NT2/D1 (cell line): ENCODE results near the gene HSPA13.

Experiments used
- YY1 ChIP-seq: IDR thresholded peaks from 2 replicates; pipeline ENCODE4 v1.6.1; 2011; ENCODE audit not compliant: insufficient read length, insufficient read depth
- ZNF274 ChIP-seq: IDR thresholded peaks from 2 replicates; pipeline ENCODE4 v1.6.1; 2011; ENCODE audit warnings: mild to moderate bottlenecking, low read depth, low read length

DNA sequence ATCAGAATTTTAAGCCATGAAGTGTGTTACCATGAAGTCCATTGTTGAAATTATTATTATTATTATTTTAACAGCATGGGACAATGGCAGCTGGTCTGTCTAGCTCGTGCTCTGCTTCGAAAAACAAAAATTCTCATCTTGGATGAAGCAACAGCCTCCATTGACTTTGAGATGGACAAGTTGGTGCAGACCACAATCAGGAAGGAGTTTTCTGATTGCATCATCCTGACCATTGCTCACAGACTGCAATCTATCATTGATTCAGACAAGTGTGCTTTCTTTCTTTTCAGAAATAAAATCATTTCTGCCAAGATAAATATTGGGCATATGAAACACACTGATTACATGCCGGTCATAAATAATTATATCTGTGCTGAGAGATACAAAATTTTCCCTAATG lies 21.0 kb downstream of the HSPA13 start:
- no peak for TF ChIP-seq YY1
- no peak for TF ChIP-seq ZNF274
